ENCODE data around the gene ATXN3.
A peak's percentile ranks its signal among the peaks of the same experiment; 100 is the strongest.

Gene ATXN3

GRCh38 chr14:92106143-92106926 lies at the start of gene ATXN3:
Gene ATXN3 (minus strand): TSS chr14:92106582. CDS start chr14:92106552, 30 bp downstream.
- DNase-seq = peak; percentile 100

GRCh38 chr14:92154283-92154942 lies 48.0 kb upstream of the ATXN3 start:
- DNase-seq = no peak

- no peak for DNase-seq
These were observed 47.2 kb upstream of the ATXN3 start for GRCh38 chr14:92153581-92153980.

- DNase-seq = no peak
These were observed 38.3 kb upstream of the ATXN3 start for GRCh38 chr14:92144708-92145107.

- DNase-seq = no peak
These were observed 37.6 kb upstream of the ATXN3 start for GRCh38 chr14:92143962-92144361.

GRCh38 chr14:92143309-92143708 lies 36.9 kb upstream of the ATXN3 start:
- no peak for DNase-seq

- peak; percentile 75 for DNase-seq
These were observed 28.9 kb upstream of the ATXN3 start for GRCh38 chr14:92135269-92135668.

GRCh38 chr14:92134456-92134855 lies 28.1 kb upstream of the ATXN3 start:
- DNase-seq = no peak

GRCh38 chr14:92122761-92123160 lies 16.4 kb upstream of the ATXN3 start:
- DNase-seq = no peak

GRCh38 chr14:92122351-92122677 lies 15.9 kb upstream of the ATXN3 start:
- DNase-seq = peak; percentile 33

- peak; percentile 79 for DNase-seq
These were observed 15.4 kb upstream of the ATXN3 start, which contains the start of the genes CPSF2 and NDUFB1 for GRCh38 chr14:92121670-92122350. Gene CPSF2 (plus strand): TSS chr14:92121969. CDS start chr14:92130985, 9,016 bp downstream. Gene NDUFB1 (minus strand): TSS chr14:92121706. CDS start chr14:92117637, 4,069 bp downstream.

GRCh38 chr14:92121207-92121669 lies 14.9 kb upstream of the ATXN3 start:
- DNase-seq = no peak

GRCh38 chr14:92109490-92109889 lies 3.1 kb upstream of the ATXN3 start:
- DNase-seq = no peak

- DNase-seq = no peak
These were observed 2.2 kb upstream of the ATXN3 start for GRCh38 chr14:92108345-92109254.

- no peak for DNase-seq
These were observed 564 bp downstream of the ATXN3 start for GRCh38 chr14:92105893-92106142.

- no peak for DNase-seq
These were observed 1.1 kb downstream of the ATXN3 start for GRCh38 chr14:92105073-92105892.

GRCh38 chr14:92103363-92103989 lies 2.9 kb downstream of the ATXN3 start:
- no peak for DNase-seq

- DNase-seq = no peak
These were observed 6.6 kb downstream of the ATXN3 start for GRCh38 chr14:92099802-92100201.

GRCh38 chr14:92093320-92093719 lies 13.1 kb downstream of the ATXN3 start:
- no peak for DNase-seq

- no peak for DNase-seq
These were observed 17.9 kb downstream of the ATXN3 start for GRCh38 chr14:92088494-92088893.

- no peak for DNase-seq
These were observed 31.8 kb downstream of the ATXN3 start for GRCh38 chr14:92074555-92074954.
